GM12878 (cell line): ENCODE results near the gene NFATC2. TPM values are rescaled to one million over a fixed set of nuclear protein-coding genes. Genes with fewer than 3 reads are reported as not detected.

Experiments
- ATF2 ChIP-seq: IDR thresholded peaks from 2 replicates; pipeline ENCODE4 v1.6.1; 2012; ENCODE audit warnings: low read length, inconsistent platforms
- BRCA1 ChIP-seq: IDR thresholded peaks from 2 replicates; pipeline ENCODE4 v1.6.1; 2011; ENCODE audit warnings: low read depth, low read length, improper control_type of control experiment
- CEBPZ ChIP-seq: fragments of 150-350 bp; IDR thresholded peaks from 2 replicates; pipeline ENCODE4 v1.6.1; 2016; ENCODE audit warnings: low read depth, low read length
- GABPA ChIP-seq: IDR thresholded peaks from 2 replicates; pipeline ENCODE4 v1.6.1; 2014; ENCODE audit warnings: antibody characterized with exemption, low read depth, mild to moderate bottlenecking, inconsistent platforms
- ZNF274 ChIP-seq: IDR thresholded peaks from one replicate; pipeline ENCODE4 v1.8.0; 2011; ENCODE audit not compliant: insufficient read length, insufficient read depth
- ZNF384 ChIP-seq: IDR thresholded peaks from 2 replicates; pipeline ENCODE4 v1.6.1; 2012; ENCODE audit warnings: low read depth, mild to moderate bottlenecking, low read length, improper control_type of control experiment, borderline replicate concordance
- polyA plus RNA-seq, 11 experiments: library from polyadenylated mRNA; depleted of rRNA in 4 of 11; unstranded in 6 of 11; stranded (reverse) in 5 of 11; fragments of >200 nt; fragmentation: Nextera tagmentation in 4 of 11; fragmentation: Illumina TruSeq in 1 of 11; extraction: Ambion mirVana in 4 of 11; extraction: Trizol in 1 of 11; gene quantifications; 1 replicate in 1 of 11; 2 replicates in 10 of 11; pipeline versions ENCODE4 v1.2.1 to v1.2.3, GENCODE V29; 2011 to 2016; ENCODE audit warnings: inconsistent platforms in 2 of 11, missing spikeins in 2 of 11, low read depth in 1 of 11
- total RNA-seq, 4 experiments: library from RNA; depleted of rRNA in 3 of 4; stranded (reverse); fragments of >200 nt in 3 of 4; fragmentation: Illumina TruSeq in 1 of 4; extraction: Trizol in 1 of 4; gene quantifications; 2 replicates each; pipeline versions ENCODE4 v1.2.1 to v1.2.3, GENCODE V29; 2013 to 2021
- TF ChIP-seq, protein P1 (sequence below): fragments of 450-650 bp; IDR thresholded peaks from 2 replicates; pipeline ENCODE4 v1.6.1; 2017; ENCODE audit warnings: antibody characterized with exemption, mild to moderate bottlenecking, moderate library complexity
- TF ChIP-seq, protein P2 (sequence below): fragments of 450-650 bp; IDR thresholded peaks from 2 replicates; pipeline ENCODE4 v1.6.1; 2018; ENCODE audit warnings: borderline replicate concordance, mild to moderate bottlenecking; ENCODE audit not compliant: partially characterized antibody

Gene NFATC2
- total and polyA plus RNA-seq, 10 of the 15 experiments (the other 5 are each of a cell fraction or from before 2014, with no cell fraction given), result 3.3 to 20.0 (median 7.3) TPM

- TF ChIP-seq, protein P1, sequence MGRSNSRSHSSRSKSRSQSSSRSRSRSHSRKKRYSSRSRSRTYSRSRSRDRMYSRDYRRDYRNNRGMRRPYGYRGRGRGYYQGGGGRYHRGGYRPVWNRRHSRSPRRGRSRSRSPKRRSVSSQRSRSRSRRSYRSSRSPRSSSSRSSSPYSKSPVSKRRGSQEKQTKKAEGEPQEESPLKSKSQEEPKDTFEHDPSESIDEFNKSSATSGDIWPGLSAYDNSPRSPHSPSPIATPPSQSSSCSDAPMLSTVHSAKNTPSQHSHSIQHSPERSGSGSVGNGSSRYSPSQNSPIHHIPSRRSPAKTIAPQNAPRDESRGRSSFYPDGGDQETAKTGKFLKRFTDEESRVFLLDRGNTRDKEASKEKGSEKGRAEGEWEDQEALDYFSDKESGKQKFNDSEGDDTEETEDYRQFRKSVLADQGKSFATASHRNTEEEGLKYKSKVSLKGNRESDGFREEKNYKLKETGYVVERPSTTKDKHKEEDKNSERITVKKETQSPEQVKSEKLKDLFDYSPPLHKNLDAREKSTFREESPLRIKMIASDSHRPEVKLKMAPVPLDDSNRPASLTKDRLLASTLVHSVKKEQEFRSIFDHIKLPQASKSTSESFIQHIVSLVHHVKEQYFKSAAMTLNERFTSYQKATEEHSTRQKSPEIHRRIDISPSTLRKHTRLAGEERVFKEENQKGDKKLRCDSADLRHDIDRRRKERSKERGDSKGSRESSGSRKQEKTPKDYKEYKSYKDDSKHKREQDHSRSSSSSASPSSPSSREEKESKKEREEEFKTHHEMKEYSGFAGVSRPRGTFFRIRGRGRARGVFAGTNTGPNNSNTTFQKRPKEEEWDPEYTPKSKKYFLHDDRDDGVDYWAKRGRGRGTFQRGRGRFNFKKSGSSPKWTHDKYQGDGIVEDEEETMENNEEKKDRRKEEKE, result no peak
- TF ChIP-seq ZNF274 (no peak), GABPA (no peak), BRCA1 (no peak), ATF2 (no peak), CEBPZ (no peak), ZNF384 (no peak)
- TF ChIP-seq, protein P2, sequence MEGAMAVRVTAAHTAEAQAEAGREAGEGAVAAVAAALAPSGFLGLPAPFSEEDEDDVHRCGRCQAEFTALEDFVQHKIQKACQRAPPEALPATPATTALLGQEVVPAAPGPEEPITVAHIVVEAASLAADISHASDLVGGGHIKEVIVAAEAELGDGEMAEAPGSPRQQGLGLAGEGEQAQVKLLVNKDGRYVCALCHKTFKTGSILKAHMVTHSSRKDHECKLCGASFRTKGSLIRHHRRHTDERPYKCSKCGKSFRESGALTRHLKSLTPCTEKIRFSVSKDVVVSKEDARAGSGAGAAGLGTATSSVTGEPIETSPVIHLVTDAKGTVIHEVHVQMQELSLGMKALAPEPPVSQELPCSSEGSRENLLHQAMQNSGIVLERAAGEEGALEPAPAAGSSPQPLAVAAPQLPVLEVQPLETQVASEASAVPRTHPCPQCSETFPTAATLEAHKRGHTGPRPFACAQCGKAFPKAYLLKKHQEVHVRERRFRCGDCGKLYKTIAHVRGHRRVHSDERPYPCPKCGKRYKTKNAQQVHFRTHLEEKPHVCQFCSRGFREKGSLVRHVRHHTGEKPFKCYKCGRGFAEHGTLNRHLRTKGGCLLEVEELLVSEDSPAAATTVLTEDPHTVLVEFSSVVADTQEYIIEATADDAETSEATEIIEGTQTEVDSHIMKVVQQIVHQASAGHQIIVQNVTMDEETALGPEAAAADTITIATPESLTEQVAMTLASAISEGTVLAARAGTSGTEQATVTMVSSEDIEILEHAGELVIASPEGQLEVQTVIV, result no peak
These were observed 110.2 kb downstream of the NFATC2 start (continued) for GRCh38 chr20:51432251-51432784.
